Epithelial cell of esophagus (primary cell): ENCODE measurements around the gene RBBP5.

Experiments
- DNase-seq: peaks from one replicate; pipeline ENCODE4 v3.0.0; 2010; ENCODE audit warnings: low read depth
- H3K4me3 ChIP-seq: 2 replicates; pipeline ENCODE4 v1.5.1; 2011; ENCODE audit warnings: mild to moderate bottlenecking, low read length, control low read depth
- TF ChIP-seq, protein P1 (sequence below): IDR thresholded peaks from 2 replicates; pipeline ENCODE4 v1.5.1; 2011; ENCODE audit warnings: low read depth, mild to moderate bottlenecking, low read length, control low read depth, inconsistent platforms; ENCODE audit not compliant: insufficient read depth; ENCODE audit errors: missing control alignments

RBBP5 gene

DNA sequence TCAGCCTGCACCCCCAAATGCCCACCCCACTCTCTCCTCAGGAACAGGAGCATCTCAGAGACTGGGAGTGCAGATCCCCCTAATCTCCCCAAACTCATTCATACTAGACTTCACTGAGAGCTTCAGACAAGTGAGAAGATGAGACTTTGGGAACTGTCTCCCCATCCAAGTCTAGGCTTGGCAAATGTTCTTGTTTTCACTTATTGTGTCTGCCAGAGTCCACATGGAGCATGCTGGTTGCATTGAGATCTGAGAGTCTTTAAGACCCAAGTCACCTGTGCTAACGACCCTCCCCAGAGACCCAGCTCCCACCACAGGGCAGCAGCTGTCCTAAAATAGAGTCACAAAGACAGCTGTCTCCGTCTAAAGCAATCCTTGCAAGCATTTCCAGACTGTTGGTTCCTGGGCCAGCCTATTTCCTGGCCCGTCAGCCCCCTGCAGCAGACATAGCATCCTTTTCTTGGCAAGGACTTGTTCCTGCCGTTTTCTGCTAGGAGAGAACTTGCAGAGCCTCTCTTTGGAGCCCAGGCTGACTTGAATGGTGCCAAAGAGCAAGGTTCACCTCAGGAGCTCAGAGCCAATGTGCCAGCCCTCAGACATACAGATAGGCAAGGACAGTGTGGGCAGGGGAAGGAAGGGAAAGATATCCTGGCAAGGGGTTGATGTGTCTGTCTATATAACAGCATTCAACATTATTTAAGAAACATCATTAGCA, 80.6 kb downstream of the RBBP5 start:
- no peak for DNase-seq
- no peak overlapping the region for H3K4me3 ChIP-seq
- TF ChIP-seq, protein P1, sequence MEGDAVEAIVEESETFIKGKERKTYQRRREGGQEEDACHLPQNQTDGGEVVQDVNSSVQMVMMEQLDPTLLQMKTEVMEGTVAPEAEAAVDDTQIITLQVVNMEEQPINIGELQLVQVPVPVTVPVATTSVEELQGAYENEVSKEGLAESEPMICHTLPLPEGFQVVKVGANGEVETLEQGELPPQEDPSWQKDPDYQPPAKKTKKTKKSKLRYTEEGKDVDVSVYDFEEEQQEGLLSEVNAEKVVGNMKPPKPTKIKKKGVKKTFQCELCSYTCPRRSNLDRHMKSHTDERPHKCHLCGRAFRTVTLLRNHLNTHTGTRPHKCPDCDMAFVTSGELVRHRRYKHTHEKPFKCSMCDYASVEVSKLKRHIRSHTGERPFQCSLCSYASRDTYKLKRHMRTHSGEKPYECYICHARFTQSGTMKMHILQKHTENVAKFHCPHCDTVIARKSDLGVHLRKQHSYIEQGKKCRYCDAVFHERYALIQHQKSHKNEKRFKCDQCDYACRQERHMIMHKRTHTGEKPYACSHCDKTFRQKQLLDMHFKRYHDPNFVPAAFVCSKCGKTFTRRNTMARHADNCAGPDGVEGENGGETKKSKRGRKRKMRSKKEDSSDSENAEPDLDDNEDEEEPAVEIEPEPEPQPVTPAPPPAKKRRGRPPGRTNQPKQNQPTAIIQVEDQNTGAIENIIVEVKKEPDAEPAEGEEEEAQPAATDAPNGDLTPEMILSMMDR = no peak

DNA sequence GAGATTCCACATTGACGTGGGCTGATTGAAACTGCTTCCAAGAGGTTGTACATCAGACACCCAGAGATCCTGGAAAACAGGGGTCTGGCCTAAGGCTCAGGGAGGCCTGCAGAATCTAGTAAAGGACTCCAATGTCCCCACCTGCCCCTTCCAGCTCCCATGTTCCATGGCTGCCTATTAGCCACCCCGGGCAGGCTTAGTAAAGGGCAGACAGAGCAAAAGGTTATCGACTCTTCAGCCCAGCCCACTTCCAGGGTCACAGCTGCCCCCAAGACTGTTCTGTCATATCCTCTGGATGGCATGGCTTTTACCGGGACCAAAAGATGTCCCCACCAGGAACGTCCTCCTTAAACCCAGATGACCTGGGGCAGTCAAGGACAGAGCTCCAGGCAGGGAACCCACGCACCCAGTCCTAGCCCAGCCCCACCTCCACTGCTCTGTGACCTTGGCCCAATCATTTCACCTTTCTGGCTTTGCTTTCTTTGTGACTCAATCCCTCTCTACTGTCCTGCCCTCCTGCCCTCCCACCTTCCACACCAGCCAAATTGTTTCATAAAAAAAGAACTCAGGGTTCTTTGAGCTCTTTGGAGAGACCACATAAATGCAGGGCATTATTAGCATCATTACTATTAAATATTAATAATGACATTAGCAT, 83.5 kb downstream of the RBBP5 start:
- H3K4me3 ChIP-seq = no peak overlapping the region
- DNase-seq = no peak
- TF ChIP-seq, protein P1 = no peak

DNA sequence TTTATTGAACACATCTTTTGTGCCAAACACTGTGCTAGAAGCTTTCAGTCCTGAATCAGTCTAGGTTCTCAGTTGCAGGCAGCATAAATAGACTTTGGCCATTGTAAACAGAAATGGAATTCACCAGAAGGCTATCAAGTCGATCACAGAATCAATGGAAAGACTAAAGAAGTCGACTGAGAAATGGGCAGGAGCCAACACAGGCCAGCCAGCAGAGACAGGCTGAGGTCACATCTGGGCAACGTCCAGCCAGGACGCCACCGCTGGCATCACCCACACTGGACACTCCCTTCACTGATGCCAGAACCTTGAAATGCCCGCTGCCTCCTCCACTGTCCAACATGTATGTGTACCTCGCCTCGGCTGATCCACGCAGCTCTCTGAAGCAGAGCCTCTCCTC, 84.2 kb downstream of the RBBP5 start:
- DNase-seq = no peak
- TF ChIP-seq, protein P1 = no peak
- H3K4me3 ChIP-seq = no peak overlapping the region
